Measurements from ENCODE around the gene CD4.

CD4 gene

DNA sequence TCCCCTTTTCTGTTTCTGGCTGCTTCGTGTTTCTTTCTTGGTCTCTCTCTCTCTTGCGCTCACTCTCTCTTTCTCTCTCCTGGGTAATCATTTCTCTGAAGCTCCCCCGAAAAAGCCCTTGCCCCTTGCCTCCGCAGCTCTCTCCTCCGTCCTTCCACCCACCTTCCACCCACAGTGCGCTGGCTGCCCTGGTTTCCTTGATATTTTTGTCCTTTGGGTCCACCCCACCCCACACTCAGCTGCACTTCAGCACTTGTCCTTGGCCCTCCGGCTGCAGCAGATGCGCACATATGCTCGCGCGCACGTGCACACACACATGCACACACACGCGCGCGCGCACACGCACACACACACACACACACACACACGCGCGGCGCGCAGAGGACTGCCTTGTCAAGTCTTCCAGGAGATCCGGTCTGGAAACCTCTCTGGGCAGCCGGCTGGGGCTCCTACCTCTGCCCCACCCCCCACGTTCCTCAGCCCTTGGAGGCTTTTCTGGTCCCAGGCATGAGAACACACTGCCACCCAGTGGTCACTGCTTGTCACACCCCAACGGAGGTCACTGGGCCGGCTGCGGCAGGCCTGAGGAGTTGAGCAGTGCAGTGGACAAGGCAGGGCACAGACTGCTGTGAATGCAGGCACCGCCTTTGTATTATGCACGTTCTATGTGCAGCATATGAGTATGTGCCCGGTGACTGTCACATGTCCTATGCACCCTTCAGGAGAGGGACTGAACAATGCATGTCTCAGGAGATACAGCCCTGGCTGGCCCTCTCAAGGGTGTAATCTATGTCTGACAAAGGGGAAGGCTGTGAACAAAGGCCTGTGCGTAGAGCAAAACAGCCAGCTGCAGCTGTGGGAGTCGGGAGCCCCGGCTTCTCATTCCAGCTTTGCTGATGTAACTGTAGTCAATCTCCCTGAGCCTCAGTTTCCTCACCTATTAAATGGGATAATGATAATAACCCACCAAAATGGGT lies 10.5 kb upstream of the CD4 start:
- Histone ChIP-seq H3K4me1 (ENCODE audit: control insufficient read depth, insufficient read depth, low read length, poor library complexity, severe bottlenecking) (peaks cover 9% of the 10 kb centered on the region), H3K4me3 (ENCODE audit: extremely low read depth, insufficient read depth, low read length, poor library complexity, severe bottlenecking) (peak overlapping the region; percentile 21), H3K9me3 (ENCODE audit: control insufficient read depth, low read length) (no peaks in the 10 kb centered on the region), H3K36me3 (ENCODE audit: control insufficient read depth, insufficient read depth, low read length) (peaks cover 26% of the 10 kb centered on the region), H3K27ac (ENCODE audit: low read depth, low read length, severe bottlenecking) (peak overlapping the region; percentile 66)
- 7 to 8% methylated on average over 14 to 17 of the region's 35 CpGs for WGBS, 2 experiments (ENCODE audit: insufficient coverage in 2 of 2)

DNA sequence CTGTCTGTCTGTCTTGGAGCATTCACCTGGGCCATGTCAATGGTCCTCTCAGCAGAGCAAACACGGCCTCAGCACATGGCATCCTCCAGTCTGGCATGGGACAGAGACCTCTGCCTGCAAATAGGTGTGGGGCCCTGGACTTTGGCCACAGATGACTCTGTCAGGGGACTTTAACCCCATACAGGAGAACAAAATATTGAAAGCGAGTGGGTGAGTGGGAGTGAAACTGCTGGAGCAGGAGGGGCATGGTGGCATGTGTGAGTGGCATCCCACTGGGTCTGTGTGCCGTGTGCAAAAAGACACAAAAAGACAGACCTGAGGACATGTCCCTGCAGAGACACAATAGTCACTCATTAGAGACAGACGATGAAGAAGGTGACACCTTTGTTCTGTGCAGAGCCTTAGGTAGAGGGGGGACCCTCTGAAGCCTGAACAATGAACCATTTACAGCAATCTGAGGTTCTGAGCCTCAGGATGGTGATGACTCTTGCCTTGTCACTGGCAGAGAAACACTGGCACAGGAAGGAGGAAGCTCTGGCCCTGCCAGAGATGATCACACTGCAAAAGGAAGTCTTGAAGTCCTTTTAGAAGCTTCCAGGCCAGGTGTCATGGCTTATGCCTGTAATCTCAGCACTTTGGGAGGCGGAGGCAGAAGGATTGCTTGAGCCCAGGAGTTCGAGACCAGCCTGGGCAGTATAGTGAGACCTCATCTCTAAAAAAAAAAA lies 9.5 kb upstream of the CD4 start:
- H3K4me1 ChIP-seq (ENCODE audit: control insufficient read depth, insufficient read depth, low read length, poor library complexity, severe bottlenecking), result peaks cover 9% of the 10 kb centered on the region
- no peaks in the 10 kb centered on the region for H3K9me3 ChIP-seq (ENCODE audit: control insufficient read depth, low read length)
- H3K4me3 ChIP-seq (ENCODE audit: extremely low read depth, insufficient read depth, low read length, poor library complexity, severe bottlenecking), result no peak overlapping the region
- peaks cover 21% of the 10 kb centered on the region for H3K36me3 ChIP-seq (ENCODE audit: control insufficient read depth, insufficient read depth, low read length)
- no peak overlapping the region for H3K27ac ChIP-seq (ENCODE audit: low read depth, low read length, severe bottlenecking)
- WGBS, 2 experiments (ENCODE audit: insufficient coverage in 2 of 2), result 78 to 85% methylated on average over 5 to 6 of the region's 6 CpGs

DNA sequence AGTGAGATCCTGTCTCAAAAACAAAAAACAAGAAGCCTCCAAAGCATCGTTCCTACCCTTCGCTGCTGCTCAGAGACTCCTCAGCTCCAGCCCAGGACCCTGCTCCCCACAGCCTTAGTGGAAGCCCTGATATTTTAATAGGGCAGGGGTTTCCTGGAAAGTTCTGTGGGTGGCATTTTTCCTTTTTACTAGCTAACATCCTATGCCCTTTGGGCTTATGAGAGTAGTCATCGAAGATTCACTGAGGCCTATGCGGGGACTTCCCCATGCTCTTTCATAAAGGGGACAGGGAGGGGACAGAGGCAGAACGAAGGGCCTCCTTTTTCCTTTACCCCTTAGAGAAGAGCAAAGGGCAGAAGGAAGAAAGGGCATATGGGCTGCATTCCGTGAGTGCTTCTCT lies 8.8 kb upstream of the CD4 start:
- Histone ChIP-seq H3K27ac (ENCODE audit: low read depth, low read length, severe bottlenecking) (no peak overlapping the region), H3K4me3 (ENCODE audit: extremely low read depth, insufficient read depth, low read length, poor library complexity, severe bottlenecking) (no peak overlapping the region), H3K9me3 (ENCODE audit: control insufficient read depth, low read length) (no peaks in the 10 kb centered on the region), H3K4me1 (ENCODE audit: control insufficient read depth, insufficient read depth, low read length, poor library complexity, severe bottlenecking) (peaks cover 9% of the 10 kb centered on the region), H3K36me3 (ENCODE audit: control insufficient read depth, insufficient read depth, low read length) (peaks cover 14% of the 10 kb centered on the region)
- 65 to 67% methylated on average over 1 to 2 of the region's 6 CpGs for WGBS, 2 experiments (ENCODE audit: insufficient coverage in 2 of 2)

DNA sequence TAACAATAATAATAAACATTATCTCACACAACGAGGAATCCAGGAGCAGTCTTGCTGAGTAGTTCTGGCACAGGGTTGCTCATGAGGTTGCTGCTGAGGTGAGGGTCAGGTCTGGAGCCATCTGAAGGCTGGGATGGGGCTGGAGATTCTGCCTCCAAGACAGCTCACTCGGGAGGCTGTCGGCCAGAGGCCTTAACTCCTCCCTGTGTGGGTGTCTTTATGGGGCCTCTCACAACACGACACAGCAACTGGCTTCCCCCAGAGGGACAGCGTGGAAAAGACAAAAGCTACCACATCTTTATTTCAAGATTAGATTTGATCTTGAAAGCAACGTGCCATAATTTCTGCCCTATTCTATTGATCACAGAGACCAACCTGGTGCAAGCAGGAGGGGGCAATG lies 7.2 kb upstream of the CD4 start:
- 80 to 81% methylated on average over 3 to 4 of the region's 6 CpGs for WGBS, 2 experiments (ENCODE audit: insufficient coverage in 2 of 2)
- Histone ChIP-seq H3K9me3 (ENCODE audit: control insufficient read depth, low read length) (no peaks in the 10 kb centered on the region), H3K27ac (ENCODE audit: low read depth, low read length, severe bottlenecking) (no peak overlapping the region), H3K4me3 (ENCODE audit: extremely low read depth, insufficient read depth, low read length, poor library complexity, severe bottlenecking) (no peak overlapping the region), H3K4me1 (ENCODE audit: control insufficient read depth, insufficient read depth, low read length, poor library complexity, severe bottlenecking) (peaks cover 13% of the 10 kb centered on the region), H3K36me3 (ENCODE audit: control insufficient read depth, insufficient read depth, low read length) (peaks cover 3% of the 10 kb centered on the region)

DNA sequence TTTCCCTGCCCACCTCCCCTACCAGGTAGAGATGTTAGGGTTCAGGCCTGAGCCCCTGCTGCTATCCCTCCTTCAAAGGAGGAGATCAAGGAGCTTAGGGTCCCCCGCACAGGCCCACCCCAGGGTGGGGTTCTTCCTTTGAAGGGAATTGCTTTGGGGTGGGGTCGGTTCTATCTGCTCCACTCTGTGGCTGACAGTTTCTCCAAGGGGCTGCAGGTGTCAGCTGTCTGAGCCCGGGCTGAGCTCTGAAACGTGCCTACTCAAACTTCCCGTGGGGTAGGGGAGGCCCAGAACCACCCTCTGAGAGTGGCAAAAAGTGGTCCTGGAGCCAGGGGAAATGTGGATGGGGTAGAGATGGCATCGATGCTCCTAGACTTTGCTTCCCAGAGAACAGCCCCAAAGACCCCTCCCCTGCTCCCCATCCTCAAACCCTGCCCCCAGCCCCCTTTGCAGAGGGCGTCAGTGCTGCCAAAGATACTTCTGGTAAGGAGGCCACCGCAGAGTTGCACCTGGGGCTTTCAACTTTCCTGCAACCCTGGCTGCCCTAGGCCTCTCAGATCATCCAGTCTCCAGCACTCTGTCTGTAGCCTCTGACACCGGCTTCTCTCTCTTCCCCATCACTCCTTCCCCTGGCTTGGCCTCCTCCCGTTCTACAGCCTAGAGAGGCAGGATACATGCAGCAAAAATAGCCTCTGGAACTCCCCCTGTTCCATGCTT lies 6.3 kb upstream of the CD4 start:
- H3K4me1 ChIP-seq (ENCODE audit: control insufficient read depth, insufficient read depth, low read length, poor library complexity, severe bottlenecking), result peaks cover 11% of the 10 kb centered on the region
- 85 to 92% methylated on average over 5 to 7 of the region's 10 CpGs for WGBS, 2 experiments (ENCODE audit: insufficient coverage in 2 of 2)
- no peaks in the 10 kb centered on the region for H3K9me3 ChIP-seq (ENCODE audit: control insufficient read depth, low read length)
- no peaks in the 10 kb centered on the region for H3K36me3 ChIP-seq (ENCODE audit: control insufficient read depth, insufficient read depth, low read length)
- H3K27ac ChIP-seq (ENCODE audit: low read depth, low read length, severe bottlenecking), result no peak overlapping the region
- H3K4me3 ChIP-seq (ENCODE audit: extremely low read depth, insufficient read depth, low read length, poor library complexity, severe bottlenecking), result no peak overlapping the region

DNA sequence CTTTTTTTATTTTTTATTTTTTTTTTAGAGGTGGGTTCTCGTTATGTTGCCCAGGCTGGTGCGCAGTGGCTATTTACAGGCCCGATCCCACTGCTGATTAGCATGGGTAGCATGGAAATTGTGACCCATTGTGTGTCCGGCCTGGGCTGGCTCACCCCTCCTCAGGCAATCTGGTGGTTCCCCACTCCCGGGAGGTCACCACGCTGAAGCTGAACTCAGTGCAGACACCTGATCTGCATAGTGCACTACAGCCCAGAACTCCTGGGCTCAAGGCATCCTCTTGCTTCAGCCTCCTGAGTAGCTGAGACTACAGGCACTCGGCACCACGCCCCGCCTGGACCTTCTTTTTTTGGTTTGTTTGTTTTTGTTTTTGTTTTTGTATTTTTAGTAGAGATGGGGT lies 5.5 kb upstream of the CD4 start:
- Histone ChIP-seq H3K27ac (ENCODE audit: low read depth, low read length, severe bottlenecking) (no peak overlapping the region), H3K36me3 (ENCODE audit: control insufficient read depth, insufficient read depth, low read length) (no peaks in the 10 kb centered on the region), H3K9me3 (ENCODE audit: control insufficient read depth, low read length) (no peaks in the 10 kb centered on the region), H3K4me3 (ENCODE audit: extremely low read depth, insufficient read depth, low read length, poor library complexity, severe bottlenecking) (no peak overlapping the region), H3K4me1 (ENCODE audit: control insufficient read depth, insufficient read depth, low read length, poor library complexity, severe bottlenecking) (peaks cover 4% of the 10 kb centered on the region)
- WGBS, 2 experiments (ENCODE audit: insufficient coverage in 2 of 2), result 81 to 93% methylated on average over 6 to 9 of the region's 9 CpGs

DNA sequence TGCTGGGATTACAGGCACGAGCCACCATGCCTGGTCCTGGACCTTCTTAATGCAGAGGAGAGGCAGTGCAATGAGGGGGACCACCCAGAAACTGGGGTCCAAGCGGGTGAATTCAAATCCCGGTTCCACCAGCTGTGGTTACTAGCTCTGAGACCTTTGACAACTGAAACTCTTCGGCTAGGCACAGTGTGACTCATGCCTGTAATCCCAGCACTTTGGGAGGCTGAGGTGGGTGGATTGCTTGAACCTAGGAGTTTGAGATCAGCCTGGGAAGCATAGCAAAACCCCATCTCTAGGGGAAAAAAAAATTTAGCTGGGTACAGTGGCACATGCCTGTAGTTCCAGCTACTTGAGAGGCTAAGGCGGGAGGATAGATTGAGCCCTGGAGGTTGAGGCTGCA lies 5.0 kb upstream of the CD4 start:
- H3K4me3 ChIP-seq (ENCODE audit: extremely low read depth, insufficient read depth, low read length, poor library complexity, severe bottlenecking), result no peak overlapping the region
- H3K4me1 ChIP-seq (ENCODE audit: control insufficient read depth, insufficient read depth, low read length, poor library complexity, severe bottlenecking), result peaks cover 9% of the 10 kb centered on the region
- WGBS, 2 experiments (ENCODE audit: insufficient coverage in 2 of 2), result 72 to 87% methylated on average over 4 to 5 of the region's 5 CpGs
- H3K27ac ChIP-seq (ENCODE audit: low read depth, low read length, severe bottlenecking), result no peak overlapping the region
- H3K9me3 ChIP-seq (ENCODE audit: control insufficient read depth, low read length), result no peaks in the 10 kb centered on the region
- H3K36me3 ChIP-seq (ENCODE audit: control insufficient read depth, insufficient read depth, low read length), result no peaks in the 10 kb centered on the region

DNA sequence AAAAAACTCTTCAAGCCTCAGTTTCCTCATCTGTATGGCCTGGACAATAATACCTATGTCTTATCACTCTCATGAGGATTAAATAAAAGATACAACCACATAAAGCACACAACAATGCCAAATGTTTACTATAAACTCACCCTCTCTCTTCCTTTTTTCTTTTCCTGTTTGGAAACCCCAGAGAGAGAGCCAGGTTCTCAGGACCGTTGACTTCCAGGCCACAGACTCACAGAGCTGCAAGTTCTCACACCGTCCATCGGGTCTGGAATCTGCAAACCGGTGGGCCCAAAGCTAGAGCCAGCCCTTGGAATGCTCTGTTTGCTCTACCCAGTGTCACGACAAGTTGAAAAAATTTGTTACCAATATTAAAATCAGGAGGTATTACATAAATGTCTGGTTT lies 4.6 kb upstream of the CD4 start:
- Histone ChIP-seq H3K36me3 (ENCODE audit: control insufficient read depth, insufficient read depth, low read length) (no peaks in the 10 kb centered on the region), H3K4me1 (ENCODE audit: control insufficient read depth, insufficient read depth, low read length, poor library complexity, severe bottlenecking) (peaks cover 13% of the 10 kb centered on the region), H3K4me3 (ENCODE audit: extremely low read depth, insufficient read depth, low read length, poor library complexity, severe bottlenecking) (no peak overlapping the region), H3K27ac (ENCODE audit: low read depth, low read length, severe bottlenecking) (no peak overlapping the region), H3K9me3 (ENCODE audit: control insufficient read depth, low read length) (no peaks in the 10 kb centered on the region)
- 82 to 87% methylated on average over 4 to 5 of the region's 5 CpGs for WGBS, 2 experiments (ENCODE audit: insufficient coverage in 2 of 2)

DNA sequence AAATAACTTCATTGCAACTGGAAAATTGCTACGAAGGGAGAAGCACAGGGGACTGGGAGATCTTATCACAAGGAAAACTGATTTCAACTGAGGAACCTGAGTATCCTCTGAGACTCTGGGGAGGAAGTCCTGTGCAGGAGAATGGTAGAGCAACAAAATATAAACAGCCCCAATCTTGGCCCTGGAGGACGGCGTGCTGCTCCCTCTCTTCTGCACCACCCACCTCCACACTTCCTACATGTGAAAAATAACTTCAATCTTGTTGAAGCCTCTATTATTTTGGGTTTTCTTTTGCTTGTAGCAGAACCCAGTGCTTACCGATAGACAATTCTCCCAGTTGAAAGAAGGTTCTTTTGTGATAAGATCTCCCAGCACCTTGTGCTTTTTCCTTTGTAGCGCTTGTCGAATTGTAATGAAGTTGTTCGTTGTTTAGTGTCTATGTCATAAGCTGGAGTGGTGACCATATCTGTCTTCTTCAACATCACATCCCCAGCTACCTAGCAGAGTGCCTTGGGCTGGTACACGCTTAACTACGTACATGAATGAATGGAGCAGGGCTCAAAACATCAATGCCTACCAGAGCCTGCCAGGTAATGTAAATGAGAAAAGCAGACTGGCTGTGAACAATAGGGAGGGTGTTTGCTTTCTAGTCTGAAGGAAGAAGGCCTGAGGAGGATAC lies 2.8 kb upstream of the CD4 start:
- H3K4me1 ChIP-seq (ENCODE audit: control insufficient read depth, insufficient read depth, low read length, poor library complexity, severe bottlenecking), result peaks cover 13% of the 10 kb centered on the region
- H3K36me3 ChIP-seq (ENCODE audit: control insufficient read depth, insufficient read depth, low read length), result no peaks in the 10 kb centered on the region
- no peaks in the 10 kb centered on the region for H3K9me3 ChIP-seq (ENCODE audit: control insufficient read depth, low read length)
- H3K4me3 ChIP-seq (ENCODE audit: extremely low read depth, insufficient read depth, low read length, poor library complexity, severe bottlenecking), result no peak overlapping the region
- H3K27ac ChIP-seq (ENCODE audit: low read depth, low read length, severe bottlenecking), result no peak overlapping the region
- WGBS, 2 experiments (ENCODE audit: insufficient coverage in 2 of 2), result 60 to 73% methylated on average over 1 to 6 of the region's 9 CpGs

DNA sequence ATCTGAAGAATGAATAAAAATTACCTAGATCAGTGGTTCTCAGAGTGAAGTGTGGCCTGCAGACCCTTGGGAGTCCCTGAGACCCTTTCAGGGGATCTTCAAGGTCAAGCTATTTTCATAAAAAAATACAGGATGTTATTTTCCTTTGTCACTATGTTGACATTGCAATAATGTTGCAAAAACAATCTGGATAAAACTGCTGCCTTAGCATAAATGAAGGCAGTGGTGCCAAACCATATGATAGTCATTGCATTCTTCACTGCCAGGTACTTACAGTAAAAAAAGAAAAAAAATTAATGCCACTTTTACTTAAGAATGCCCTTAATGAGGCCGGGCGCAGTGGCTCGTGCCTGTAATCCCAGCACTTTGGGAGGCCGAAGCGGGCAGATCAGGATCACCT lies 2.0 kb upstream of the CD4 start:
- Histone ChIP-seq H3K9me3 (ENCODE audit: control insufficient read depth, low read length) (no peaks in the 10 kb centered on the region), H3K4me1 (ENCODE audit: control insufficient read depth, insufficient read depth, low read length, poor library complexity, severe bottlenecking) (peaks cover 15% of the 10 kb centered on the region), H3K4me3 (ENCODE audit: extremely low read depth, insufficient read depth, low read length, poor library complexity, severe bottlenecking) (no peak overlapping the region), H3K27ac (ENCODE audit: low read depth, low read length, severe bottlenecking) (no peak overlapping the region), H3K36me3 (ENCODE audit: control insufficient read depth, insufficient read depth, low read length) (no peaks in the 10 kb centered on the region)
- 88 to 93% methylated on average over 3 to 5 of the region's 5 CpGs for WGBS, 2 experiments (ENCODE audit: insufficient coverage in 2 of 2)

All from mesodermal cell (in vitro differentiated cells).